Liver (tissue), 3 donors: ENCODE measurements around the gene VRTN.

ENCODE experiments used
- ATF3 ChIP-seq: IDR thresholded peaks from 2 replicates; pipeline ENCODE4 v1.6.1; 2016; ENCODE audit warnings: antibody characterized with exemption
- EGR1 ChIP-seq, 2 donors: IDR thresholded peaks; 2 replicates each; pipeline ENCODE4 v1.6.1; 2016 to 2018; ENCODE audit warnings: antibody characterized with exemption in 2 of 2, low read depth in 2 of 2
- FOXA1 ChIP-seq: IDR thresholded peaks from 2 replicates; pipeline ENCODE4 v1.6.1; 2016; ENCODE audit warnings: antibody characterized with exemption
- GABPA ChIP-seq, 2 donors: IDR thresholded peaks in 1 of 2; conservative IDR thresholded peaks in 1 of 2; 2 replicates each; pipeline ENCODE4 v1.6.1; 2016; ENCODE audit warnings: antibody characterized with exemption in 2 of 2, mild to moderate bottlenecking in 1 of 2, moderate library complexity in 1 of 2
- JUND ChIP-seq, 2 donors: IDR thresholded peaks; 2 replicates each; pipeline ENCODE4 v1.6.1; 2016; ENCODE audit warnings: antibody characterized with exemption in 2 of 2
- RAD21 ChIP-seq, 2 donors: IDR thresholded peaks; 2 replicates each; pipeline ENCODE4 v1.6.1; 2016; ENCODE audit warnings: antibody characterized with exemption in 2 of 2, mild to moderate bottlenecking in 2 of 2
- REST ChIP-seq: IDR thresholded peaks from 2 replicates; pipeline ENCODE4 v1.6.1; 2016; ENCODE audit warnings: antibody characterized with exemption, mild to moderate bottlenecking
- RXRA ChIP-seq, 2 donors: IDR thresholded peaks; 2 replicates each; pipeline ENCODE4 v1.6.1; 2017 to 2018; ENCODE audit warnings: antibody characterized with exemption in 2 of 2, mild to moderate bottlenecking in 1 of 2
- SP1 ChIP-seq: IDR thresholded peaks from 2 replicates; pipeline ENCODE4 v1.6.1; 2018; ENCODE audit warnings: antibody characterized with exemption, mild to moderate bottlenecking
- TAF1 ChIP-seq: conservative IDR thresholded peaks from 2 replicates; pipeline ENCODE4 v1.6.1; 2016; ENCODE audit warnings: antibody characterized with exemption, mild to moderate bottlenecking
- YY1 ChIP-seq: IDR thresholded peaks from 2 replicates; pipeline ENCODE4 v1.6.1; 2016; ENCODE audit warnings: antibody characterized with exemption, mild to moderate bottlenecking
- TF ChIP-seq, protein P1 (sequence below): fragments of 150-350 bp; IDR thresholded peaks from 2 replicates; pipeline ENCODE4 v1.5.1; 2017; ENCODE audit warnings: improper control_type of control experiment, low read depth, low read length; ENCODE audit not compliant: missing input control
- TF ChIP-seq, protein P2 (sequence below): IDR thresholded peaks from 2 replicates; pipeline ENCODE4 v1.6.1; 2016; ENCODE audit warnings: antibody characterized with exemption
- donor health status: healthy.
- donor health status: healthy.

DNA sequence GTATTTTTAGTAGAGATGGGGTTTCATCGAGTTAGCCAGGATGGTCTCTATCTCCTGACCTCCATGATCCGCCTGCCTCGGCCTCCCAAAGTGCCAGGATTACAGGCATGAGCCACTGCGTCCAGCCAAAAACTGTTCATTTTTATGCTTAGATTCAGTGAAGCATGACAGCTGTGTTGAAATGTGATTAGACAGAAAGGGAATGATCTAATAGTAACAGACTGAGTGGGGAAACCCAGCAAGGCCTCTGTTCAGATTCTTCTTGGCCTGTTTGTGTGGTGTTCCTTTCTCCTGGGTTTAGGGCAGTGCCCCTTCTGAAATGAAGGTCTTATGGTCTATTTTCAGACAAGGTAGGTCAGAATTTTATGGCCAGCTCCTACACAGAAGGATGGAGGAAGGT lies 33.7 kb upstream of the VRTN start:
- TF ChIP-seq, protein P1, sequence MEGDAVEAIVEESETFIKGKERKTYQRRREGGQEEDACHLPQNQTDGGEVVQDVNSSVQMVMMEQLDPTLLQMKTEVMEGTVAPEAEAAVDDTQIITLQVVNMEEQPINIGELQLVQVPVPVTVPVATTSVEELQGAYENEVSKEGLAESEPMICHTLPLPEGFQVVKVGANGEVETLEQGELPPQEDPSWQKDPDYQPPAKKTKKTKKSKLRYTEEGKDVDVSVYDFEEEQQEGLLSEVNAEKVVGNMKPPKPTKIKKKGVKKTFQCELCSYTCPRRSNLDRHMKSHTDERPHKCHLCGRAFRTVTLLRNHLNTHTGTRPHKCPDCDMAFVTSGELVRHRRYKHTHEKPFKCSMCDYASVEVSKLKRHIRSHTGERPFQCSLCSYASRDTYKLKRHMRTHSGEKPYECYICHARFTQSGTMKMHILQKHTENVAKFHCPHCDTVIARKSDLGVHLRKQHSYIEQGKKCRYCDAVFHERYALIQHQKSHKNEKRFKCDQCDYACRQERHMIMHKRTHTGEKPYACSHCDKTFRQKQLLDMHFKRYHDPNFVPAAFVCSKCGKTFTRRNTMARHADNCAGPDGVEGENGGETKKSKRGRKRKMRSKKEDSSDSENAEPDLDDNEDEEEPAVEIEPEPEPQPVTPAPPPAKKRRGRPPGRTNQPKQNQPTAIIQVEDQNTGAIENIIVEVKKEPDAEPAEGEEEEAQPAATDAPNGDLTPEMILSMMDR, result no peak
- TF ChIP-seq RXRA (IDR thresholded peaks at IDR 0.05), result no peak
- no peak for TF ChIP-seq YY1
- TF ChIP-seq EGR1 (IDR thresholded peaks at IDR 0.05; ENCODE audit: low read depth in 2 of 2), result no peak
- no peak for TF ChIP-seq TAF1
- TF ChIP-seq, protein P2, sequence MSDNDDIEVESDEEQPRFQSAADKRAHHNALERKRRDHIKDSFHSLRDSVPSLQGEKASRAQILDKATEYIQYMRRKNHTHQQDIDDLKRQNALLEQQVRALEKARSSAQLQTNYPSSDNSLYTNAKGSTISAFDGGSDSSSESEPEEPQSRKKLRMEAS, result no peak
- no peak for TF ChIP-seq ATF3
- no peak for TF ChIP-seq FOXA1
- TF ChIP-seq JUND (IDR thresholded peaks at IDR 0.05), result no peak
- TF ChIP-seq RAD21 (IDR thresholded peaks at IDR 0.05), result no peak
- TF ChIP-seq GABPA (IDR thresholded peaks at IDR 0.05 in 1 of 2, conservative IDR thresholded peaks at IDR 0.05 in 1 of 2), result no peak
- TF ChIP-seq REST, result no peak
- no peak for TF ChIP-seq SP1
